GM12874 (cell line): ENCODE results near the gene PCGF6.

Experiments used
- TF ChIP-seq, protein P1 (sequence below): IDR thresholded peaks from 2 replicates; pipeline ENCODE4 v1.5.1; 2011; ENCODE audit warnings: low read depth, mild to moderate bottlenecking, control low read depth, low read length, moderate library complexity; ENCODE audit not compliant: insufficient read depth

Gene PCGF6

GRCh38 chr10:103336370-103336769 lies 14.6 kb downstream of the PCGF6 start:
- TF ChIP-seq, protein P1, sequence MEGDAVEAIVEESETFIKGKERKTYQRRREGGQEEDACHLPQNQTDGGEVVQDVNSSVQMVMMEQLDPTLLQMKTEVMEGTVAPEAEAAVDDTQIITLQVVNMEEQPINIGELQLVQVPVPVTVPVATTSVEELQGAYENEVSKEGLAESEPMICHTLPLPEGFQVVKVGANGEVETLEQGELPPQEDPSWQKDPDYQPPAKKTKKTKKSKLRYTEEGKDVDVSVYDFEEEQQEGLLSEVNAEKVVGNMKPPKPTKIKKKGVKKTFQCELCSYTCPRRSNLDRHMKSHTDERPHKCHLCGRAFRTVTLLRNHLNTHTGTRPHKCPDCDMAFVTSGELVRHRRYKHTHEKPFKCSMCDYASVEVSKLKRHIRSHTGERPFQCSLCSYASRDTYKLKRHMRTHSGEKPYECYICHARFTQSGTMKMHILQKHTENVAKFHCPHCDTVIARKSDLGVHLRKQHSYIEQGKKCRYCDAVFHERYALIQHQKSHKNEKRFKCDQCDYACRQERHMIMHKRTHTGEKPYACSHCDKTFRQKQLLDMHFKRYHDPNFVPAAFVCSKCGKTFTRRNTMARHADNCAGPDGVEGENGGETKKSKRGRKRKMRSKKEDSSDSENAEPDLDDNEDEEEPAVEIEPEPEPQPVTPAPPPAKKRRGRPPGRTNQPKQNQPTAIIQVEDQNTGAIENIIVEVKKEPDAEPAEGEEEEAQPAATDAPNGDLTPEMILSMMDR = no peak

GRCh38 chr10:103334567-103334966 lies 16.4 kb downstream of the PCGF6 start:
- TF ChIP-seq, protein P1 = no peak

GRCh38 chr10:103333934-103334520 lies 16.9 kb downstream of the PCGF6 start:
- TF ChIP-seq, protein P1 = no peak

- TF ChIP-seq, protein P1 = no peak
These were observed 23.0 kb downstream of the PCGF6 start for GRCh38 chr10:103327906-103328305.

- TF ChIP-seq, protein P1 = no peak
These were observed 34.9 kb downstream of the PCGF6 start for GRCh38 chr10:103316087-103316486.

DNA sequence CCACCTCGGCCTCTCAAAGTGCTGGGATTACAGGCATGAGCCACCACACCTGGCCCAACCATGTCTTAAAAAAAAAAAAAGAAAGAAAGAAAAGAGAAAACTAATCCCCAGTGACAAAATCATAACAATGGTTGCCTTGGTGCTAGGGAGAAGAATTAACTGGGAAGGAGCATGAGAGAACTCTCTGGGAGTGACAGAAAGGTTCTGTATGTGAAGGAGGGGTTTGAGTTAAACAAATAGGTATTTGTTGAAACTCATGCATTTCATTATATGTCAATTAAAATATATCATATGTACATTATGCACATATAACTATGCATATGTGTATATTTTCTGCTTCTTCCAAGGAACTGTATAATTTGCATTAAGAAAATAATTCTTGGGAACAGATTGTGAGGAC lies 40.7 kb downstream of the PCGF6 start:
- TF ChIP-seq, protein P1 = no peak

DNA sequence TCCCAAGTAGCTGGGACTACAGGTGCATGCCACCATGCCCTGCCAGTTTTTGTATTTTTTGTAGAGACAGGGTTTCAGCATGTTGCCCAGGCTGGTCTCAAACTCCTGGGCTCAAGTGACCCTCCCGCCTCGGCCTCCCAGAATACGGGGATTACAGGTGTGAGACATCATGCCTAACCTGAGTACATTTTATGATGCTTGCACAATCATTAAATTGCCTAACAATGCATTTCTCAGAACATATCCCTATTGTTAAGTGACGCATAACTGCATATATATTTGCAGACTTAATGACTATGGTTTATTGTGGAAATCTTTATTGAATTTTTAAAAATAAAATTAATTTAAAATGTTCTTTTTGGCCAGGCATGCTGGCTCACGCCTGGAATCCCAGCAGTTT lies 43.3 kb downstream of the PCGF6 start:
- TF ChIP-seq, protein P1 = no peak
